Fibroblast of lung (primary cell): Measurements from ENCODE around the gene IBA57.

Source experiments
- CTCF ChIP-seq, 2 donors: IDR thresholded peaks in 1 of 2; conservative IDR thresholded peaks in 1 of 2; 1 replicate in 1 of 2; 2 replicates in 1 of 2; pipeline ENCODE4 v1.5.1; 2011 to 2012; ENCODE audit warnings: low read length in 2 of 2, control low read depth in 1 of 2, inconsistent platforms in 1 of 2, low read depth in 1 of 2, mild to moderate bottlenecking in 1 of 2
- EZH2 ChIP-seq: IDR thresholded peaks from 2 replicates; pipeline ENCODE4 v1.5.1; 2012; ENCODE audit warnings: low read length, control low read depth, mild to moderate bottlenecking; ENCODE audit errors: missing control alignments

- TF ChIP-seq CTCF (conservative IDR thresholded peaks at IDR 0.05 in 1 of 2, IDR thresholded peaks at IDR 0.05 in 1 of 2; ENCODE audit: low read depth in 1 of 2, low read length in 2 of 2) = no peak
- TF ChIP-seq EZH2 = no peak
Observed at GRCh38 chr1:228125185-228125584, 40.4 kb upstream of the IBA57 start.
